ENCODE data around the gene IL25. TPM values are rescaled to one million over a fixed set of nuclear protein-coding genes. Genes with fewer than 3 reads are reported as not detected.

IL25 gene
- not detected for total RNA-seq

DNA sequence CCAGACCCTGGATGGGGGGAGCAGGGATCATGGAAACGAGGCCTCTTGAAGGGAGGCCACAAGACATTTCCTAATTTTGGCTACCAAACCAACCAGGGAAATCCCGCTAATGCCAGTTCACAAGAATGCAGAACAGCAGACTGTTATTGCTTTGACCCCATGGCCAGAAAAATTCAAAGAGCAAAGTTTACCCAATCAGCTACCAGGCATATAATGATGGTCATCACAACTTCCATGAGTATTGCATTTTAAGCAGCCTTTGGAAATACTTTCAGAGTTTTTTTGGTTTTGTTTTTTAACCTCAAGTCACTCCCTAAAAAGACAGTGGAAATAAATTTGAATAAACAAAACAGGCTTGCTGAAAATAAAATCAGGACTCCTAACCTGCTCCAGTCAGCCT lies at the start of gene IL25:
Gene IL25, plus strand, starts transcription at position 301 of the 400 bp plus-strand sequence.

DNA sequence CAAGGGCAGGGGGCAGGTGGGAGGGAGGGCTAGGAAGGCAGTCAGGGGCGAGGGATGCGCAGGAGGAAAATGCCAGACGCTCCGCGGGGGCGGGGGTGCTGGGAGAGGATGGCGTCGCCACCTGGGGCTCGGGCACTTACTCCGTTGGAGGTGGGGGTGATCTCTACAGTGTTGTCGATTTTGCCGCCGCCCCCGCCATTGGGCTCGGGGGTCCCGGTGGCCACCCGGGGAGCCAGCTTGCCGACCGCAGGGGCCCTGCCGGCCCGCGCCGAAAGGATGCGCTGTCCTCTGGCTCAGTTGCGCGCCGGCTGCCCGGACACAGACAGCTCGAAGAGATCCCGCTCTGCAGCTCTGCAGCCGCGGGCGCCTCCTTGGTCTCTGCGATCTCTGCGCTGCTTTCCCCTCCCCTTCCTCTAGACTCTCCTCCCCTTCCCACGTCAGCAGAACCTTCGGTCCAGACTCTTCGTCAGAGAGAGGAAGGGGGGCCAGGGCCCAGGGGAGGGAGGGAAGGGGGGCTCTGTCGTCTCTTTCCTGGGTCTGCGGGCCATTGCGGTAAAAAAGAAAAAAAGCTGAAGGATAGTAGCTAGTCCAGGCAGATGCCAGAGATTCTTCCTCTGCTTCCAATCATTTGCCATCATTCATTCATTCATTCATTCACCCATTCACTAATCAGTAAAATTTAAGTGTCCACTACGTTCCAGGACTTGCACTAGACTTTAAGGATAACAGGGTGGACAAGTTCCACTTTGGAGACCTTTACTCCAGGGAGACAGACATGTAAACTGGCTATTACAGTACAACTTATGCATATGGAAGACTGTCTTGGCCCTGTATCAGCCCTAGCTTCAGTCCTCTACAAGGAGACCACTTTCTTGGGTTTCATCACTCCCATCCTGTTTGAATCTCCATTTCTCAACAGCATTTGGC lies 19.8 kb upstream of the IL25 start, which contains the start of gene SLC22A17:
Gene SLC22A17, minus strand, starts transcription at position 382 of the 927 bp plus-strand sequence.

DNA sequence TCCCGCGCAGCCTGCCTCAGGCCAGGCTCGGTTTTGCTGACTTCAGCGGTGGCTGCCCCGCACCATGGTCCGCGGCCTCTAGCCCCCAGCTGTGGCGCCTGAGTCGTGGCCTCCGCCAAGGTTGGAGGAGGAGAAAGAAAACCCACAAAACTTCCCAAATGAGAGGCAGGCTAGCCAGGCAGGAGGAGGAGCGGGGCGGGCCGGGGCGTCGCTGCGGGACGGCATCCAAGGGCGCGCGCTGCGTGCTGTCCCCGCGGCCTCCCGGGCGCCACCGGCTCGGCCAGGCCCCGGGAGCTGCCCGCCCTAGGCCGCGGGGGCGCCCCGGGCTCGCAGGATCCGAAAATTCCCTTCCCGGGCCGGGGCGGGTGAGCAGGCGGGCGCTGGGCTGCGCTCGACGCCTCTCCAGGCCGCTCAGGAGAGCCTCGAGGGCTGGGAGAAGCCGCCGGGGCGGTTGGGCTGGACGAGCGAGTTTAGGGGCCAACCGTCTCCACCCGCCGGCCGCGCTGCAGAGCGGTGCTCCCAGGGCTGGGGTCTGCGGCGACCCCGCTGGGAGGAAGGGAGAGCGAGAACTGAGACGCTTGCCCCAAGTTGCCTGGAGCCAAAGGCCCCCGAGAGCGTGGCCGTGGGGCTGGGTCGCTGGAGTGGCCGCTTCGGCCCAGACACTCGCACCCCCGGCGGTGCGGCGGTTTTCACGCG lies 7.4 kb upstream of the IL25 start, which contains the start of gene EFS:
Gene EFS, minus strand, starts transcription at position 137 of the 696 bp plus-strand sequence. CDS start 147 bp downstream, outside the sequence.

DNA sequence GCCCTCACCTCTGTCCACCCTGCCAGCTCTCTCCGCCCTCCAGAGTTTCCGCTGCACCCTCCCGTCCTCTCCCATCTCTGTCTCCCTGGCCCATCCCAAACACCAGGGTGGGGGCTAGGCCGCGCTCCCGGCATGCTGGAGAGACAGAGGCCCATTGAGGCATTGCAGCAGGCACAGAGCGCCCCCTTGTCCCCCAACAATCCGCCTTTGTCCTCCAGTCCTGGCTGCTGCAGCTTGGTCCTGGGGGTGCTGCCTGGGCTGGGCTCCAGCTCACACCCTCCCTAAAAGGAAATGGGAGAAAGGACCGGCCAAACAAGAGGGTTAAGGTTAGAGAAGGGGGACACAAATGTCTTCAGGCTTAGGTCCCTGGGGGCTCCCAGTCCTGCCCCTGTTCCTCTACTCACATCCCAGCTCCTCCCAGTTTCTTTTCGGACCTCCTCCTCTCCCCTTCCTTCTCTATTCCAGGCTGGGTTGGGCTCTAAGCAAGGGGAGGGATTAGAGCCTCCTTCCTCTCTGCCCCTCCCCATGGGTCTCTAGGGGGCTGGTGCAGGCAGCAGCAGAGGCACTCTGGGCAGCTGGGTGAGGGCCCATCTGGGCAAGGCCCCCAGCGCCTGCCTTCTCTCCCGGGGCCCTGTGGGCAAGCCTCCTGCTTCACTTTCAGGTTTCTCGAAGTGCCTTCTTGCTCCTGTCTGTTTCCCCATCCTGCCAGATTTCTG lies 4.0 kb downstream of the IL25 start, which contains the start of gene CMTM5:
Gene CMTM5, plus strand, starts transcription at position 565 of the 716 bp plus-strand sequence. CDS start 206 bp downstream, outside the sequence.

DNA sequence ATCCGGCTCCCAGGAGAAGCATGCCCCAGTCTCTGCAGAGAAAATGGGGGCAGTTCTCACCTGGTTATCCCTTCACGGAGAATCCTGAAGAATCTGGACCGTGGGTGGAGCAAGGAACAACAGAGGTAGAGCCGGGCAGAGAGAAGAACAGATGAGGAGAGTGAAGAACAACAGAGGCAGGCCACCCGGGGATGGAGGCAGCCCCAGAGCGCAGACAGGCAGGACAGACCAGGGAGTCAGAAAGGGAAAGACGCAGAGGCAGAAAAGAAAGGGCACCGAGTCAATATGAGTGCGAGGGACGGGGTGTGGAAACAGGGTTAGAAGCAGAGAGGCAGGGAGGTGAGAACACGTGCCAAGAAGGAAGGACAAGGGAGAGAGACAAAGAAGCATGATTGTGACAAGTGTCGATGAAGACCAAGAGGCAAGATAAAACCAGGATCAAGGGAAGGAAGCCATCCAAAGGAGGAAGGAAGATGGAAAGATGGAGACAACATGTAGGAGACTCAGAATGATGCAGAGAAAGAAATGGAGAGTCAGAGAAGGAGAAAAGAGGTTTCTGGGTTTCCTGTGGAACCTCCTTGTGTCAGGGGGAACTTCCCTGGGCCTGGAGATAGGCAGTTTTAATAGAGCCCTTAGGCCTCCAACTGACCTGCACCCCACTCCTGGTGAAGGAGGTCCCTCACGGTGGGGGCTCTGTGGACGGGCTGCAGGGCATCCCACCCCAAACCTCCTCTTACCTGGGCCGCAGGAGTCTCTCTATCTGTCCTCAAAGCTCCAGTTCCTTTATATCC lies 35.1 kb downstream of the IL25 start, which contains the start of gene MYH6:
Gene MYH6, minus strand, starts transcription at position 758 of the 791 bp plus-strand sequence. CDS start 1,050 bp downstream, outside the sequence.

Other genes starting within 250 kb of the IL25 start
- gene SLC7A8, start 189.1 kb upstream of the IL25 start, total RNA-seq = 36.9 TPM
- not detected for gene RNF212B, start 134.9 kb upstream of the IL25 start, total RNA-seq
- 7.9 TPM for gene HOMEZ, start 86.7 kb upstream of the IL25 start, total RNA-seq
- 14.0 TPM for gene PPP1R3E, start 70.0 kb upstream of the IL25 start, total RNA-seq
- 29.7 TPM for gene BCL2L2, start 66.0 kb upstream of the IL25 start, total RNA-seq
- gene PABPN1, start 51.4 kb upstream of the IL25 start, total RNA-seq = 94.1 TPM
- gene SLC22A17, start 19.9 kb upstream of the IL25 start, total RNA-seq = 65.6 TPM
- gene EFS, start 7.6 kb upstream of the IL25 start, total RNA-seq = 33.1 TPM
- gene CMTM5, start 4.2 kb downstream of the IL25 start, total RNA-seq = 5.9 TPM
- gene MYH6, start 35.5 kb downstream of the IL25 start, total RNA-seq = 0.49 TPM
- 69.1 TPM for gene MYH7, start 62.9 kb downstream of the IL25 start, total RNA-seq
- 48.5 TPM for gene NGDN, start 96.9 kb downstream of the IL25 start, total RNA-seq
- 1.6 TPM for gene ZFHX2, start 179.0 kb downstream of the IL25 start, total RNA-seq
- 21.6 TPM for gene THTPA, start 183.5 kb downstream of the IL25 start, total RNA-seq
- gene AP1G2, start 195.0 kb downstream of the IL25 start, total RNA-seq = 32.0 TPM
- 10.6 TPM for gene JPH4, start 206.0 kb downstream of the IL25 start, total RNA-seq

All from camera-type eye (tissue), 1 donor.